Keratinocyte (primary cell): ENCODE results near the gene TTC24. TPM values are rescaled to one million over a fixed set of nuclear protein-coding genes. Genes with fewer than 3 reads are reported as not detected.

Experiments
- DNase-seq: peaks from one replicate; pipeline ENCODE4 v3.0.0-alpha.2; 2011; ENCODE audit warnings: low read depth, missing footprints, low spot score
- FAIRE-seq: peaks from 2 replicates; lab custom pipeline; 2011; peaks lifted over from hg19 to GRCh38; lab: Jason Lieb, UNC
- H2AFZ ChIP-seq: 2 replicates; pipeline ENCODE4 v1.6.0; 2012; ENCODE audit warnings: low read length, control low read depth, inconsistent platforms; ENCODE audit not compliant: control insufficient read depth
- H3K27ac ChIP-seq: 2 replicates; pipeline ENCODE4 v1.5.1; 2011; ENCODE audit warnings: low read length; ENCODE audit not compliant: control insufficient read depth, insufficient read depth
- H3K27me3 ChIP-seq: 3 replicates; pipeline ENCODE4 v1.6.0; 2011; ENCODE audit warnings: low read length; ENCODE audit not compliant: control insufficient read depth, insufficient read depth; ENCODE audit errors: extremely low read depth
- H3K36me3 ChIP-seq, 2 experiments: 2 replicates in 1 of 2; 3 replicates in 1 of 2; pipeline ENCODE4 v1.5.1; 2011; ENCODE audit warnings: low read length in 2 of 2, mild to moderate bottlenecking in 1 of 2; ENCODE audit not compliant: control insufficient read depth in 2 of 2, insufficient read depth in 2 of 2; ENCODE audit errors: extremely low read depth in 1 of 2
- H3K4me1 ChIP-seq: 3 replicates; pipeline ENCODE4 v1.5.1; 2011; ENCODE audit warnings: low read length; ENCODE audit not compliant: control insufficient read depth, insufficient read depth; ENCODE audit errors: extremely low read depth
- H3K4me2 ChIP-seq: 3 replicates; pipeline ENCODE4 v1.6.0; 2011; ENCODE audit warnings: low read depth, low read length; ENCODE audit not compliant: control insufficient read depth, insufficient read depth; ENCODE audit errors: extremely low read depth
- H3K4me3 ChIP-seq, 3 experiments: fragments of 200-600 bp in 1 of 3; sonication (generic) in 1 of 3; 2 replicates in 2 of 3; 3 replicates in 1 of 3; pipeline ENCODE4 v1.5.1; 2011 to 2016; ENCODE audit warnings: low read length in 3 of 3, mild to moderate bottlenecking in 3 of 3, control low read depth in 2 of 3, inconsistent platforms in 1 of 3, low read depth in 1 of 3, mixed read lengths in 1 of 3, mixed run types in 1 of 3, moderate library complexity in 1 of 3; ENCODE audit not compliant: control insufficient read depth in 2 of 3, insufficient read depth in 2 of 3; ENCODE audit errors: extremely low read depth in 1 of 3
- H3K79me2 ChIP-seq: 2 replicates; pipeline ENCODE4 v1.6.0; 2012; ENCODE audit warnings: low read length; ENCODE audit not compliant: control insufficient read depth, insufficient read depth
- H3K9ac ChIP-seq: 3 replicates; pipeline ENCODE4 v1.6.0; 2011; ENCODE audit warnings: low read length; ENCODE audit not compliant: control insufficient read depth, insufficient read depth; ENCODE audit errors: extremely low read depth
- H3K9me1 ChIP-seq: 3 replicates; pipeline ENCODE4 v1.6.0; 2011; ENCODE audit warnings: low read length; ENCODE audit not compliant: control insufficient read depth, insufficient read depth; ENCODE audit errors: extremely low read depth
- H3K9me3 ChIP-seq: 2 replicates; pipeline ENCODE4 v1.5.1; 2012; ENCODE audit warnings: low read depth, low read length; ENCODE audit not compliant: control insufficient read depth
- H4K20me1 ChIP-seq: 3 replicates; pipeline ENCODE4 v1.6.0; 2011; ENCODE audit warnings: low read length; ENCODE audit not compliant: control insufficient read depth, insufficient read depth; ENCODE audit errors: extremely low read depth
- CTCF ChIP-seq, 3 experiments: IDR thresholded peaks in 1 of 3; conservative IDR thresholded peaks in 1 of 3; optimal IDR thresholded peaks in 1 of 3; 2 replicates in 2 of 3; 3 replicates in 1 of 3; pipeline versions ENCODE3 to v1.5.1; 2011; ENCODE audit warnings: low read length in 3 of 3, mild to moderate bottlenecking in 3 of 3, moderate library complexity in 2 of 3, control low read depth in 1 of 3, inconsistent platforms in 1 of 3; ENCODE audit not compliant: insufficient read depth in 2 of 3; ENCODE audit errors: extremely low read depth in 1 of 3
- EZH2 ChIP-seq: IDR thresholded peaks from one replicate; pipeline ENCODE4 v1.6.1; 2012; ENCODE audit warnings: inconsistent platforms, mild to moderate bottlenecking, low read length, moderate library complexity
- dilution Hi-C: fragments of 300-500 bp; cut with MboI; formaldehyde crosslinking; loops from one replicate; pipeline ENCODE4 v1.7.0; 2020; ENCODE audit warnings: low sequenced_read_pairs; ENCODE audit not compliant: extremely low pct_ligation_motif_present
- polyA plus RNA-seq, 5 experiments: library from polyadenylated mRNA; depleted of rRNA in 3 of 5; stranded (reverse) in 3 of 5; stranded (forward) in 1 of 5; unstranded in 1 of 5; fragments of >200 nt; gene quantifications; 1 replicate in 1 of 5; 2 replicates in 3 of 5; 3 replicates in 1 of 5; pipeline versions ENCODE4 v1.2.1 to v1.2.3, GENCODE V29; 2011 to 2012; ENCODE audit warnings: missing spikeins in 2 of 5, low read depth in 1 of 5, low replicate concordance in 1 of 5

The TTC24 gene
- polyA plus RNA-seq, 1 donor (not counting 4 experiments of a cell fraction or from before 2014, with no cell fraction given) = not detected

GRCh38 chr1:156559086-156559796 lies 20.3 kb upstream of the TTC24 start:
- Histone ChIP-seq H3K79me2 (no peaks in the 10 kb centered on the region), H3K9ac (no peak overlapping the region), H3K9me3 (no peaks in the 10 kb centered on the region), H3K4me2 (no peak overlapping the region), H3K36me3 (peaks cover 0 to 22% of the 10 kb centered on the region in 2 experiments), H2AFZ (no peak overlapping the region), H3K27ac (no peak overlapping the region), H3K27me3 (no peaks in the 10 kb centered on the region), H3K9me1 (no peaks in the 10 kb centered on the region), H4K20me1 (no peaks in the 10 kb centered on the region), H3K4me3 (no peak overlapping the region), H3K4me1 (no peaks in the 10 kb centered on the region)
- DNase-seq (no peak), FAIRE-seq (no peak)
- no peak for TF ChIP-seq CTCF (optimal IDR thresholded peaks at IDR 0.05 in 1 of 3, IDR thresholded peaks at IDR 0.05 in 1 of 3, conservative IDR thresholded peaks at IDR 0.05 in 1 of 3; ENCODE audit: extremely low read depth in 1 of 3, insufficient read depth in 2 of 3, low read length in 3 of 3)
- no peak for TF ChIP-seq EZH2
- dilution Hi-C loops = no loop called here

GRCh38 chr1:156559797-156560385 lies 19.6 kb upstream of the TTC24 start:
- Histone ChIP-seq H3K9me3 (no peaks in the 10 kb centered on the region), H2AFZ (no peak overlapping the region), H3K4me1 (no peaks in the 10 kb centered on the region), H3K9ac (no peak overlapping the region), H3K27ac (no peak overlapping the region), H3K9me1 (no peaks in the 10 kb centered on the region), H3K27me3 (no peaks in the 10 kb centered on the region), H4K20me1 (no peaks in the 10 kb centered on the region), H3K79me2 (no peaks in the 10 kb centered on the region), H3K4me2 (no peak overlapping the region), H3K4me3 (no peak overlapping the region), H3K36me3 (peaks cover 0 to 19% of the 10 kb centered on the region in 2 experiments)
- FAIRE-seq (no peak), DNase-seq (no peak)
- dilution Hi-C loops = no loop called here
- TF ChIP-seq CTCF (optimal IDR thresholded peaks at IDR 0.05 in 1 of 3, IDR thresholded peaks at IDR 0.05 in 1 of 3, conservative IDR thresholded peaks at IDR 0.05 in 1 of 3; ENCODE audit: extremely low read depth in 1 of 3, insufficient read depth in 2 of 3, low read length in 3 of 3) (no peak), EZH2 (no peak)
